Esophagus squamous epithelium (tissue), 4 donors: ENCODE data around the gene SPSB1.

ENCODE experiments used
- POLR2A ChIP-seq, 4 donors: fragments of 450-650 bp; IDR thresholded peaks; one replicate each; pipeline ENCODE4 v1.6.1; 2017; ENCODE audit warnings: antibody characterized with exemption in 4 of 4, mild to moderate bottlenecking in 4 of 4, moderate library complexity in 3 of 4
- TF ChIP-seq, protein P1 (sequence below), 6 experiments: fragments of 450-650 bp in 4 of 6; fragments of 200-600 bp in 2 of 6; sonication (generic) in 2 of 6; IDR thresholded peaks; one replicate each; pipeline ENCODE4 v1.5.1; 2016 to 2019; ENCODE audit warnings: antibody characterized with exemption in 6 of 6, mild to moderate bottlenecking in 4 of 6, moderate library complexity in 4 of 6

DNA sequence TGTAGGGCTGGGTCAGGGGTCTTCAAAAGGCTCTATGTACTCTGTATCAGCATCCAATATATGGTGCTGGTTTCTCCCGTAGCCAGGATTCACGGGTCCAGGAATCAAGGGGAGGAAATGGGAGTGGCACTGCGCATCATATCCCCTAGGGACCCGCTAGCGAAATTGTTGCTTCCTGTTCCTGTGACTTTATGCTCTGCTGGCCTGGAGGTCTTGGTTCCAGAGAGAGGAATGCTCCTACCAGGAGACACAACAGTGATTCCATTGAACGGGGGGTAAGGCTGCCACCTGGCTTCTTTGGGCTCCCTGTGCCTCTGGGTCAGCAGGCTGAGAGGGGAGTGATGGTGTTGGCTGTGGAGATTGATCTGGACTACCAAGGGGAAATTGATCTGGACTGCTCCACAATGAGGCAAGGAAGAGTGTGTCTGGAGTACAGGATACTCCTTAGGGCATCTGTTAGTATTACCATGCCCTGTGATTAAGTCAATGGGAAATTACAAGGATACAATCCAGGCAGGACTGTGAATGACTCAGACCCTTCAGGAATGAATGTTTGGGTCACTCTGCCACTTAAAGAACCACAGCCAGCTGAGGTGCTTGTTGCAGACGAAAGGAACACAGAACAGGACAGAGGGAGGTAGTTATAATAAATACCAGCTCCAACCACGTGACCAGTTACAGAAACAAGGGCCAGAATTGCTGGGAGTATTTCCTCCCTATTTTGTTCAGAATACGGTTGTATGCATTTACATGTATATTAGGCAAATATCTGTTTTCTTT is 10.2 kb downstream of the SPSB1 start:
- TF ChIP-seq, protein P1, sequence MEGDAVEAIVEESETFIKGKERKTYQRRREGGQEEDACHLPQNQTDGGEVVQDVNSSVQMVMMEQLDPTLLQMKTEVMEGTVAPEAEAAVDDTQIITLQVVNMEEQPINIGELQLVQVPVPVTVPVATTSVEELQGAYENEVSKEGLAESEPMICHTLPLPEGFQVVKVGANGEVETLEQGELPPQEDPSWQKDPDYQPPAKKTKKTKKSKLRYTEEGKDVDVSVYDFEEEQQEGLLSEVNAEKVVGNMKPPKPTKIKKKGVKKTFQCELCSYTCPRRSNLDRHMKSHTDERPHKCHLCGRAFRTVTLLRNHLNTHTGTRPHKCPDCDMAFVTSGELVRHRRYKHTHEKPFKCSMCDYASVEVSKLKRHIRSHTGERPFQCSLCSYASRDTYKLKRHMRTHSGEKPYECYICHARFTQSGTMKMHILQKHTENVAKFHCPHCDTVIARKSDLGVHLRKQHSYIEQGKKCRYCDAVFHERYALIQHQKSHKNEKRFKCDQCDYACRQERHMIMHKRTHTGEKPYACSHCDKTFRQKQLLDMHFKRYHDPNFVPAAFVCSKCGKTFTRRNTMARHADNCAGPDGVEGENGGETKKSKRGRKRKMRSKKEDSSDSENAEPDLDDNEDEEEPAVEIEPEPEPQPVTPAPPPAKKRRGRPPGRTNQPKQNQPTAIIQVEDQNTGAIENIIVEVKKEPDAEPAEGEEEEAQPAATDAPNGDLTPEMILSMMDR (IDR thresholded peaks at IDR 0.05) = no peak
- TF ChIP-seq POLR2A (IDR thresholded peaks at IDR 0.05) = no peak
